Activated CD4-positive, alpha-beta T cell treated with anti-CD3 and anti-CD28 coated beads, Interleukin-2, amount 10 ng/mL, durations not matched to agents 24 days and 14 days (primary cell): ENCODE measurements around the gene TCEA2. TPM values are rescaled to one million over a fixed set of nuclear protein-coding genes. Genes with fewer than 3 reads are reported as not detected.

ENCODE experiments used
- DNase-seq: peaks from one replicate; pipeline ENCODE4 v3.0.0; 2022
- H3K27ac Mint-ChIP-seq: one replicate; pipeline ENCODE4 v1.8.0; 2022; ENCODE audit warnings: mild to moderate bottlenecking, mixed read lengths
- H3K27me3 Mint-ChIP-seq: one replicate; pipeline ENCODE4 v1.8.0; 2022; ENCODE audit warnings: mixed read lengths
- H3K36me3 Mint-ChIP-seq: one replicate; pipeline ENCODE4 v1.8.0; 2022; ENCODE audit warnings: low read depth, mild to moderate bottlenecking, mixed read lengths
- H3K4me1 Mint-ChIP-seq: one replicate; pipeline ENCODE4 v1.8.0; 2021; ENCODE audit warnings: mixed read lengths
- H3K4me3 Mint-ChIP-seq: one replicate; pipeline ENCODE4 v1.8.0; 2022; ENCODE audit warnings: mild to moderate bottlenecking, moderate library complexity, mixed read lengths
- H3K9me3 Mint-ChIP-seq: one replicate; pipeline ENCODE4 v1.8.0; 2021; ENCODE audit warnings: mixed read lengths
- intact Hi-C: fragments of 100-400 bp; cut with micrococcal nuclease; formaldehyde crosslinking; loops from one replicate; pipeline ENCODE4 v1.15.1; 2023
- total RNA-seq: library from RNA; stranded (reverse); gene quantifications from 2 replicates; pipeline ENCODE4 v1.2.3, GENCODE V29; 2022

TCEA2 gene
- total RNA-seq, 1 donor from 2014 or later: 35.4 TPM

- peak overlapping the region; percentile 90 for H3K27ac Mint-ChIP-seq
- DNase-seq: no peak
- intact Hi-C loops: loop anchor here (5.0 kb wide), 1 partner anchor 555 kb away; the partner anchor contains the start of gene PPDPF
- H3K4me3 Mint-ChIP-seq: peak overlapping the region; percentile 95
- H3K9me3 Mint-ChIP-seq: no peaks in the 10 kb centered on the region
- H3K27me3 Mint-ChIP-seq: peaks cover 7% of the 10 kb centered on the region
- peaks cover 18% of the 10 kb centered on the region for H3K36me3 Mint-ChIP-seq
- H3K4me1 Mint-ChIP-seq: peaks cover 20% of the 10 kb centered on the region
Measured at GRCh38 chr20:64077541-64077875, 14.5 kb downstream of the TCEA2 start.

GRCh38 chr20:64077876-64078551, 15.0 kb downstream of the TCEA2 start:
- Mint-ChIP-seq H3K4me1 (peaks cover 23% of the 10 kb centered on the region), H3K9me3 (no peaks in the 10 kb centered on the region), H3K4me3 (peak overlapping the region; percentile 95), H3K27me3 (peaks cover 8% of the 10 kb centered on the region), H3K27ac (peak overlapping the region; percentile 90), H3K36me3 (peaks cover 17% of the 10 kb centered on the region)
- DNase-seq: peak; percentile 90
- intact Hi-C loops: loop anchor here (5.0 kb wide), 1 partner anchor 556 kb away; the partner anchor contains the start of gene PPDPF

- H3K4me1 Mint-ChIP-seq: peaks cover 27% of the 10 kb centered on the region
- peaks cover 10% of the 10 kb centered on the region for H3K27me3 Mint-ChIP-seq
- DNase-seq: no peak
- H3K36me3 Mint-ChIP-seq: peaks cover 14% of the 10 kb centered on the region
- H3K27ac Mint-ChIP-seq: peak overlapping the region; percentile 80
- intact Hi-C loops: loop anchor here (1.0 to 5.0 kb wide), 2 partner anchors 13 to 557 kb away; partner anchors contain the start of gene PPDPF
- H3K9me3 Mint-ChIP-seq: no peaks in the 10 kb centered on the region
- H3K4me3 Mint-ChIP-seq: peak overlapping the region; percentile 95
Measured at GRCh38 chr20:64078934-64079272, 15.9 kb downstream of the TCEA2 start.

GRCh38 chr20:64079273-64080012, 16.4 kb downstream of the TCEA2 start, which contains the start of gene RGS19:
TSS of gene RGS19 (minus strand) at chr20:64079518. CDS start at chr20:64076886, 2,632 bp downstream.
- H3K27ac Mint-ChIP-seq: peak within 1 kb of the TSS; percentile 80
- H3K4me1 Mint-ChIP-seq: peaks cover 29% of the 10 kb centered on the region
- H3K27me3 Mint-ChIP-seq: peaks cover 13% of the 10 kb centered on the region
- intact Hi-C loops: loop anchor here (1.0 to 5.0 kb wide), 2 partner anchors 13 to 557 kb away; partner anchors contain the start of gene PPDPF
- H3K36me3 Mint-ChIP-seq: peaks cover 11% of the 10 kb centered on the region
- peak; percentile 93 for DNase-seq
- H3K9me3 Mint-ChIP-seq: no peaks in the 10 kb centered on the region
- peak within 1 kb of the TSS; percentile 95 for H3K4me3 Mint-ChIP-seq

- H3K27me3 Mint-ChIP-seq: peaks cover 19% of the 10 kb centered on the region
- H3K27ac Mint-ChIP-seq: peak within 1 kb of the TSS; percentile 80
- peaks cover 30% of the 10 kb centered on the region for H3K4me1 Mint-ChIP-seq
- no peaks in the 10 kb centered on the region for H3K9me3 Mint-ChIP-seq
- intact Hi-C loops: no loop called here
- H3K36me3 Mint-ChIP-seq: peaks cover 11% of the 10 kb centered on the region
- no peak for DNase-seq
- peak within 1 kb of the TSS; percentile 95 for H3K4me3 Mint-ChIP-seq
Measured at GRCh38 chr20:64080013-64080812, 17.2 kb downstream of the TCEA2 start, which contains the start of gene OPRL1. TSS of gene OPRL1 (plus strand) at chr20:64080082. CDS start at chr20:64092721, 12,639 bp downstream.

- peak; percentile 68 for DNase-seq
Measured at GRCh38 chr20:64080813-64081623, 18.0 kb downstream of the TCEA2 start.

GRCh38 chr20:64081624-64081964, 18.6 kb downstream of the TCEA2 start:
- Mint-ChIP-seq H3K27ac (no peak overlapping the region), H3K4me3 (peak overlapping the region; percentile 68), H3K36me3 (peaks cover 5% of the 10 kb centered on the region), H3K27me3 (peaks cover 30% of the 10 kb centered on the region), H3K4me1 (peaks cover 29% of the 10 kb centered on the region), H3K9me3 (no peaks in the 10 kb centered on the region)
- DNase-seq: no peak
- intact Hi-C loops: no loop called here

More at GRCh38 chr20:64080813-64081623, 18.0 kb downstream of the TCEA2 start:
- Mint-ChIP-seq H3K36me3 (peaks cover 6% of the 10 kb centered on the region), H3K27me3 (peaks cover 26% of the 10 kb centered on the region), H3K4me1 (peaks cover 29% of the 10 kb centered on the region), H3K4me3 (peak overlapping the region; percentile 71), H3K27ac (peak overlapping the region; percentile 42), H3K9me3 (no peaks in the 10 kb centered on the region)
- intact Hi-C loops: no loop called here

- intact Hi-C loops: loop anchor here (2.0 kb wide), 1 partner anchor 19 kb away; the partner anchor contains the start of gene TCEA2
- H3K27ac Mint-ChIP-seq: peak overlapping the region; percentile 45
- H3K4me3 Mint-ChIP-seq: peak overlapping the region; percentile 68
- peaks cover 27% of the 10 kb centered on the region for H3K4me1 Mint-ChIP-seq
- peaks cover 32% of the 10 kb centered on the region for H3K27me3 Mint-ChIP-seq
- no peak for DNase-seq
- H3K36me3 Mint-ChIP-seq: peaks cover 5% of the 10 kb centered on the region
- H3K9me3 Mint-ChIP-seq: no peaks in the 10 kb centered on the region
Measured at GRCh38 chr20:64082126-64082731, 19.2 kb downstream of the TCEA2 start.

GRCh38 chr20:64082820-64083377, 19.9 kb downstream of the TCEA2 start:
- peaks cover 3% of the 10 kb centered on the region for H3K36me3 Mint-ChIP-seq
- no peak for DNase-seq
- H3K4me3 Mint-ChIP-seq: peak overlapping the region; percentile 82
- intact Hi-C loops: loop anchor here (1.0 to 2.0 kb wide), 2 partner anchors 20 to 37 kb away; partner anchors contain the start of gene TCEA2
- peaks cover 26% of the 10 kb centered on the region for H3K4me1 Mint-ChIP-seq
- no peaks in the 10 kb centered on the region for H3K9me3 Mint-ChIP-seq
- peaks cover 32% of the 10 kb centered on the region for H3K27me3 Mint-ChIP-seq
- H3K27ac Mint-ChIP-seq: no peak overlapping the region

- H3K36me3 Mint-ChIP-seq: peaks cover 2% of the 10 kb centered on the region
- H3K9me3 Mint-ChIP-seq: no peaks in the 10 kb centered on the region
- intact Hi-C loops: loop anchor here (1.0 to 2.0 kb wide), 2 partner anchors 21 to 37 kb away; partner anchors contain the start of gene TCEA2
- H3K4me3 Mint-ChIP-seq: peak overlapping the region; percentile 82
- peaks cover 32% of the 10 kb centered on the region for H3K27me3 Mint-ChIP-seq
- peak; percentile 93 for DNase-seq
- H3K4me1 Mint-ChIP-seq: peaks cover 25% of the 10 kb centered on the region
- H3K27ac Mint-ChIP-seq: no peak overlapping the region
Measured at GRCh38 chr20:64083378-64083803, 20.4 kb downstream of the TCEA2 start.

GRCh38 chr20:64083804-64084684, 21.0 kb downstream of the TCEA2 start, which contains the start of gene LKAAEAR1:
TSS of gene LKAAEAR1 (minus strand) at chr20:64084398. CDS start at chr20:64084219, 179 bp downstream.
- peaks cover 35% of the 10 kb centered on the region for H3K27me3 Mint-ChIP-seq
- H3K27ac Mint-ChIP-seq: no peak within 1 kb of the TSS
- H3K36me3 Mint-ChIP-seq: peaks cover 1% of the 10 kb centered on the region
- H3K4me1 Mint-ChIP-seq: peaks cover 23% of the 10 kb centered on the region
- H3K9me3 Mint-ChIP-seq: no peaks in the 10 kb centered on the region
- intact Hi-C loops: loop anchor here (1.0 to 2.0 kb wide), 2 partner anchors 21 to 36 kb away; partner anchors contain the start of gene TCEA2
- no peak for DNase-seq
- peak within 1 kb of the TSS; percentile 83 for H3K4me3 Mint-ChIP-seq
